ENCODE results near the gene WNK2. TPM values are rescaled to one million over a fixed set of nuclear protein-coding genes. Genes with fewer than 3 reads are reported as not detected.
A peak's percentile ranks its signal among the peaks of the same experiment; 100 is the strongest.

Gene WNK2
- total RNA-seq, 1 donor from 2014 or later: 37.2 TPM

DNA sequence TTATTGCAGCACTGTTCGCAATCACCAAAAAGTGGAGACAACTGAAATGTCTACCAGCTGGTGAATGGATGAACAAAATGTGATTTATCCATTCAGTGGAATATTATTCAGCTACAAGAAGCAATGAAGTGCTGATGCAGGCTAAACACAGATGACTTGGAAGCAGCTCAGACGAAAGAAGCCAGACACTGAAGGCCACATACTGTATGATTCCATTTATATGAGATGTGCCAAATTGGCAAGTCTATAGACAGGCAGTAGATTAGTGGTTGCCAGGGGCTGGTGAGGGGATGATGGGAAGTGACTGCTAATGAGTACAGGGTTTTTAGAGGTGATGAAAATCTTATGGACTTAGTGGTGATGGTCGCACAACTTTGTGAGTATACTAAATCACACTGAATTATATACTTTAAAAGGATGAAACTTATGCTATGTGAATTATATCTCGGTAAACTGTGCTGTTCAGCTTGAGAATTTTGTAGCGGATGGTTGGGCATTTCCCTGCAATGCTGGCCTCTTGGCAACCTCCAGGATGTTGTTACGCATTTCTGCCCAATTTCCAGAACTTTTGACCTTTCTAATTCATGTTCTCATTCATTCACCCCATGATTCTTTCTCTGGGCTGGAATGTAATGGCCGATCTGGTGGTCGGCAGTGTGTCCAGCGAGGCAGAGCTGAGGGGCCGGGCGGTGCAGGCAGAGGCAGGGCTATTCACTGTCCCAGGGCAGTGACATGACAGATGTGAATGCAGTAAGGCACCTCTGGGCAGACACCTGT lies 22.0 kb upstream of the WNK2 start:
- DNase-seq (ENCODE audit: low spot score): peak; percentile 27

DNA sequence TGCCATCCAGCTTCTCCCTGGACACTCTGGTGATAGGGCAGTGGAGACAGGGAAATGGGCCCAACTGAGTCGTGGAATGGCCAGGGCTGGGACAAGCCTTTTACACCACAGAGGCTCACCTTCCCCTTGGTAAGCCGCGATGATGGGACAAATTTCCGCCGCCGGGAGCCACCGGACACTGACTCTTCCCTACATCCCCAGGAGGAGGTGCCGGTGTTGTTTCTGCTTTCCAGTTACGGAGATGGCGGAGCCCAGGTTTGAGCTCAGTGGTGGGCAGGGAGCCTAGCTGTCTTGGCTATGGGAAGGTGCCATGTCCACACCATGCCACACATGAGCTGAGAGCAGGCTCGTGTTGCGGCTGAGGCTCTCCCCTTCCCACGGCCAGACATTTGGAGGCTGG lies 19.9 kb upstream of the WNK2 start:
- DNase-seq (ENCODE audit: low spot score): no peak

- no peak for DNase-seq (ENCODE audit: low spot score)
These were observed 17.2 kb upstream of the WNK2 start for GRCh38 chr9:93166699-93167098.

GRCh38 chr9:93167185-93167584 lies 16.8 kb upstream of the WNK2 start:
- DNase-seq (ENCODE audit: low spot score): no peak

DNA sequence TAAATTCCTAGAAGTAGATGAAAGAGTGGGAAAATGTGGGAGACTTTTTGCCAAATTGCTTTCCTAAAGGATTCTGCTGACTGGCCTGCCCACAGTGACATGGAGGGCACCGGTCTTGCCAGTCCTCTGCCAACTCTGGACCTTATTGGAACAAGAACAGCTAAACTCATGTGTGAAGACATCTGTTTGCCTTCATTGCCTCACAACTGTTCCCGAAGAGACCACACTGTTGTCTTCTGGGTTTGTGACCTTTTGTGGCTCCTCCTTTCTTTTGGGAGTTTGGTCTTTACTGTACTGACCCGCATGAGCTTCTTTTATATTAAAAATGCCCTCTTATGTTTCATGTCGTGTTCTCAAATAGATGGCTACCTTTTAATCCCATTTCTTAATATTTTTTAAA lies 16.1 kb upstream of the WNK2 start:
- DNase-seq (ENCODE audit: low spot score): no peak

DNA sequence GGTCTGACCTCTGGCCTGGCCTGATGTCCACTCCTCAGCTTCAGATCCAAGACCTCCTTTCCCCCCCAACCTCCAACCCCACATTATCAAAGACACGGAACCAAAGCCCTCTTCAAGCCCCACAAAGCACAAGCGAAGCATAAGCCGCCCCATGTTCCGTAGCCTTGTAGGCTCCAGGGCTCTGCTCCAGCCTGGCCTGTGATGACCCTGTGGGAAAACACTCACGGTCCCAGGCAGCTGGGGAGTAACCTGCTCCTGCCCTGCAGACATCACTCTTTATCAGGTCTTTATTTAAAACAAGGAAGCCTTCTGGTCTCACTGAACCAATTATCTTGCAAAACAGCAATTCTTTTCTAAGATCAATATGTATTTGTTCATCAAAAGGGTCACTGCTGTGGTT lies 15.4 kb upstream of the WNK2 start:
- no peak for DNase-seq (ENCODE audit: low spot score)

- no peak for DNase-seq (ENCODE audit: low spot score)
These were observed 14.5 kb upstream of the WNK2 start for GRCh38 chr9:93169444-93169843.

- no peak for DNase-seq (ENCODE audit: low spot score)
These were observed 13.4 kb upstream of the WNK2 start for GRCh38 chr9:93170571-93170970.

GRCh38 chr9:93171261-93171990 lies 12.5 kb upstream of the WNK2 start:
- no peak for DNase-seq (ENCODE audit: low spot score)

GRCh38 chr9:93172666-93173364 lies 11.1 kb upstream of the WNK2 start:
- DNase-seq (ENCODE audit: low spot score): no peak

DNA sequence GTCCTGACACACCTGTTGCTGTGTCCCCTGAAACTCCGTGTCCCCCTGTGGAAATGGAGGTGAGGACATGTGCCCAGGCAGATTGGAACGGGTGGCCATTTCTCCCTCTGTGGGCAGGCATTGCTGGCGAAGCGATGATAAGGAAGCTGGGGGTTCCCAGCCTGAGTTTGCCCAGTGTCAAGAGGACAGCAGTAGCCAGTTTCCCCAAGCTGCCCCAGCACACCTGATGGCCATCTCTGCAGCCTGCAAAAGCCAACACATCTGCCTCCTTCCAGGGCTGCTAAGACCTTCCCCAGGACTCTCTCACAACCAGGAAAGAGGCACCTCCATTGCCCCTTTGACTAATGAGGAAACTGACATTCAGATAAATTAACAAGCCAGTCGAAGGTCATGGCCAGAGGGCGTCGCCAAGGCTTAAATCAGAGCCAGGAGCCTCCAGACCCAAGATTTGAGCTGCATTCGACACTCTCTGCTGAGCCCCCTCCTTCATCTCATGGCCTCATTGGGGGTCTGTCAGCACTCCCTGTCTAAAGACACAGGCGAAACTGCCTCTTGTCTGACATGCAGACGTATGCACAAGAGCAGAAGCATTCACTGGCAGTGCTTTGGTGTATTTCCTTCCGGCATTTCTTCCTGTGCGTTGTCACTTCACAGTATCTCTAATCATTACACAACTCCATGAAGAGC lies 10.4 kb upstream of the WNK2 start:
- DNase-seq (ENCODE audit: low spot score): no peak

- no peak for DNase-seq (ENCODE audit: low spot score)
These were observed 9.0 kb upstream of the WNK2 start for GRCh38 chr9:93174976-93175375.

DNA sequence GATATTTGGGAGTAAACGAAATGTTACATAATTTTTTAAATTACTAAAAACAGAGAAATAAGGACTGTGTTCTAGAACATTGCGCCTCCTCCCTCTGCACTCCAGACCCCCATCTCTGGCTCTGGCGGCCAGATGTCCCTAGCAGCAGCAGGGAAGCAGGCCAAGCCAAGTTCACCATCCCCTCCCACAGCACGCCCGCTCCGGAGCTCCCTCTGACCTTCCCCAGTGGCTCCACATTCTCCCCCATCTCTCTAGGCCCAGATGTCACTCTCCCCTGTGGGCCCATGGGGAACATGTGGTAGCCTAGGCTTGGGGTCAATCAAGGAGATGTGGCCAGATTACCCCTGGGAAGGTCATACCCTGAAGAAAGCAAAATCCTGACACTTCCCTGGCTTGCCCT lies 6.3 kb upstream of the WNK2 start:
- DNase-seq (ENCODE audit: low spot score): no peak

GRCh38 chr9:93178851-93179786 lies 4.8 kb upstream of the WNK2 start:
- DNase-seq (ENCODE audit: low spot score): no peak

DNA sequence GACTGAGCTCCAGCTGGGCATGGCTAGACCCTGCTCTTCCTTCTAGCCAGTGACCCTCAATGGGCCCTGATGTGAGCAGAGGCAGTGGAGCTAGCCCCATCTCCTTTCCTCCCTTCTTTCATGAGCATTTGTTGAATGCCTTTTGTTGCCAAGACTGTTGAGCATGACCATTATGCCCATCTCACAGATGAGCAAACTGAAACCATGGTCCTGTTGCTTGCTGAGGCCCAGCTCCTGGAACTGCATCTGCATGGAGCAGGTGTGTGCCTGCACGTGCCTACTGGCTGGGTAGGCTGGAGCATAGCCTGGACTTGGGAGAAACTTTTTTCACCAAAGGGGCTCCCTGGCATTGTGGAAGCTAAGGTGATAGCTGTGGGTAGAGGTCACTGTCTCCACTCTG lies 3.0 kb upstream of the WNK2 start:
- no peak for DNase-seq (ENCODE audit: low spot score)

GRCh38 chr9:93181672-93182435 lies 2.1 kb upstream of the WNK2 start:
- no peak for DNase-seq (ENCODE audit: low spot score)

- peak; percentile 38 for DNase-seq (ENCODE audit: low spot score)
These were observed 1.4 kb upstream of the WNK2 start for GRCh38 chr9:93182572-93182971.

GRCh38 chr9:93183131-93183662 lies 742 bp upstream of the WNK2 start:
- no peak for DNase-seq (ENCODE audit: low spot score)

- DNase-seq (ENCODE audit: low spot score): no peak
These were observed 710 bp downstream of the WNK2 start for GRCh38 chr9:93184432-93185265.
